OCI-LY7 (cell line): ENCODE measurements around the gene CMTR2.

Experiments used
- EZH2phosphoT487 ChIP-seq: fragments of 200-600 bp; sonication (generic); IDR thresholded peaks from 2 replicates; pipeline ENCODE4 v1.6.1; 2018; ENCODE audit warnings: low read depth, borderline replicate concordance, mild to moderate bottlenecking, mixed run types, antibody characterized with exemption, low read length, moderate library complexity, mixed read lengths
- TF ChIP-seq, protein P1 (sequence below): fragments of 200-600 bp; sonication (generic); conservative IDR thresholded peaks from 2 replicates; pipeline ENCODE4 v1.5.1; 2014; ENCODE audit warnings: mild to moderate bottlenecking, antibody characterized with exemption, low read length, moderate library complexity, mixed read lengths

DNA sequence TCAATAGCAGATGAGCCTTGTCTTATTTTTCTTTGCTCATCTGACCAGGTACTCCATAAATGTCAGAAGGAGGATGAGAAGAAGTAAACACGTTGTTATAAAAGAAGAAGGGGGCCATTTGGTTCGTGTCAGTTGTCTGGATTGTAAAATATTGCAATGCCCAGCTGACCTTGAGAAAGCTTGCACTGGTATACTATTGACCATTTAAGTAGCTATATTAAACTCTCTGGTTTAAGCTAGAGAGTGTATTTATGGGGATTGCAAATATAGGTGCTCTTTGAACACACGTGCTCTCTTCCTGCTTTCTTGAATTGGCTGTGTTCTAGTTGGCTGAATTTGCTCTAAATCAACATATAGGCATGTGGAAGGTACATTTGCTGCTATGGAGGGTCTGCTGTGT lies 26.1 kb upstream of the CMTR2 start:
- TF ChIP-seq, protein P1, sequence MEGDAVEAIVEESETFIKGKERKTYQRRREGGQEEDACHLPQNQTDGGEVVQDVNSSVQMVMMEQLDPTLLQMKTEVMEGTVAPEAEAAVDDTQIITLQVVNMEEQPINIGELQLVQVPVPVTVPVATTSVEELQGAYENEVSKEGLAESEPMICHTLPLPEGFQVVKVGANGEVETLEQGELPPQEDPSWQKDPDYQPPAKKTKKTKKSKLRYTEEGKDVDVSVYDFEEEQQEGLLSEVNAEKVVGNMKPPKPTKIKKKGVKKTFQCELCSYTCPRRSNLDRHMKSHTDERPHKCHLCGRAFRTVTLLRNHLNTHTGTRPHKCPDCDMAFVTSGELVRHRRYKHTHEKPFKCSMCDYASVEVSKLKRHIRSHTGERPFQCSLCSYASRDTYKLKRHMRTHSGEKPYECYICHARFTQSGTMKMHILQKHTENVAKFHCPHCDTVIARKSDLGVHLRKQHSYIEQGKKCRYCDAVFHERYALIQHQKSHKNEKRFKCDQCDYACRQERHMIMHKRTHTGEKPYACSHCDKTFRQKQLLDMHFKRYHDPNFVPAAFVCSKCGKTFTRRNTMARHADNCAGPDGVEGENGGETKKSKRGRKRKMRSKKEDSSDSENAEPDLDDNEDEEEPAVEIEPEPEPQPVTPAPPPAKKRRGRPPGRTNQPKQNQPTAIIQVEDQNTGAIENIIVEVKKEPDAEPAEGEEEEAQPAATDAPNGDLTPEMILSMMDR, result no peak
- no peak for TF ChIP-seq EZH2phosphoT487
